ENCODE data around the gene ANKRD16. TPM values are rescaled to one million over a fixed set of nuclear protein-coding genes. Genes with fewer than 3 reads are reported as not detected.
"Not testable (repeated sequence)": the region's sequence is repeated elsewhere in the genome, so short reads cannot be mapped to it uniquely, and the experiment has no call there.

ANKRD16 gene
- total RNA-seq, 4 donors from 2014 or later = 8.5 to 21.7 (median 17.8) TPM

- Histone ChIP-seq H3K27me3 (no peaks in the 10 kb centered on the region), H3K9me3 (no peaks in the 10 kb centered on the region), H3K27ac (no peak overlapping the region), H3K36me3 (no peaks in the 10 kb centered on the region), H3K4me3 (no peak overlapping the region), H3K4me1 (no peaks in the 10 kb centered on the region)
- in situ Hi-C loops (cut with MboI; ENCODE audit: low pct_ligation_motif_present in 1 of 4, low pct_unique_long_range_greater_than_20kb in 1 of 4, low sequenced_read_pairs in 3 of 4) = loop anchor here in 2 of 4 donors (25.0 kb wide), 1 partner anchor 419 kb away; no protein-coding TSS in a partner anchor
- TF ChIP-seq POLR2A (IDR thresholded peaks at IDR 0.05) (no peak), CTCF (IDR thresholded peaks at IDR 0.05) (no peak), POLR2AphosphoS5 (IDR thresholded peaks at IDR 0.05) (no peak), EP300 (IDR thresholded peaks at IDR 0.05; ENCODE audit: low read depth) (no peak)
- WGBS, 2 donors (ENCODE audit: low coverage in 1 of 2) = 82 to 90% methylated on average over 6 to 18 of the region's 18 CpGs
- no peak for DNase-seq
- intact Hi-C loops (cut with DNase I; ENCODE audit: low total_unique reads) = no loop called here
Observed at GRCh38 chr10:5855979-5856700, 33.6 kb downstream of the ANKRD16 start.

- in situ Hi-C loops (cut with MboI; ENCODE audit: low pct_ligation_motif_present in 1 of 4, low pct_unique_long_range_greater_than_20kb in 1 of 4, low sequenced_read_pairs in 3 of 4) = loop anchor here in 2 of 4 donors (25.0 kb wide), 1 partner anchor 417 kb away; no protein-coding TSS in a partner anchor
- 75% methylated on average over 5 of the region's 5 CpGs; no CpG with 5 or more reads in 1 of the 2 donors for WGBS, 2 donors (ENCODE audit: low coverage in 1 of 2)
- Histone ChIP-seq H3K4me1 (no peaks in the 10 kb centered on the region), H3K9me3 (no peaks in the 10 kb centered on the region), H3K36me3 (no peaks in the 10 kb centered on the region), H3K27me3 (no peaks in the 10 kb centered on the region), H3K27ac (no peak overlapping the region), H3K4me3 (no peak overlapping the region)
- intact Hi-C loops (cut with DNase I; ENCODE audit: low total_unique reads) = no loop called here
- TF ChIP-seq POLR2AphosphoS5 (IDR thresholded peaks at IDR 0.05) = no peak
- no peak for TF ChIP-seq POLR2A (IDR thresholded peaks at IDR 0.05)
- TF ChIP-seq EP300 (IDR thresholded peaks at IDR 0.05; ENCODE audit: low read depth) = no peak
- TF ChIP-seq CTCF (IDR thresholded peaks at IDR 0.05) = no peak
- DNase-seq = no peak
Observed at GRCh38 chr10:5854131-5854475, 35.6 kb downstream of the ANKRD16 start.

- intact Hi-C loops (cut with DNase I; ENCODE audit: low total_unique reads); in situ Hi-C loops (cut with MboI; ENCODE audit: low pct_ligation_motif_present in 1 of 4, low pct_unique_long_range_greater_than_20kb in 1 of 4, low sequenced_read_pairs in 3 of 4); H3K36me3 ChIP-seq; H3K4me1 ChIP-seq; H3K4me3 ChIP-seq; H3K27me3 ChIP-seq; DNase-seq; H3K9me3 ChIP-seq: not testable (repeated sequence)
- peak overlapping the region in 1 of 4 donors; percentile 21 for H3K27ac ChIP-seq
- 92 to 96% methylated on average over 2 to 4 of the region's 4 CpGs for whole genome bisulfite sequencing, 2 donors (ENCODE audit: low coverage in 1 of 2)
Observed at GRCh38 chr10:5846667-5847066, 43.0 kb downstream of the ANKRD16 start.

- WGBS, 2 donors (ENCODE audit: low coverage in 1 of 2) = 41 to 53% methylated on average over 10 to 13 of the region's 13 CpGs
- peaks cover 0 to 6% (median 0%) of the 10 kb centered on the region in 4 donors for H3K4me1 ChIP-seq
- no peak overlapping the region for H3K4me3 ChIP-seq
- H3K27ac ChIP-seq = peak overlapping the region in 1 of 4 donors; percentile 12
- H3K9me3 ChIP-seq = no peaks in the 10 kb centered on the region
- no peak for DNase-seq
- no peaks in the 10 kb centered on the region for H3K27me3 ChIP-seq
- in situ Hi-C loops (cut with MboI; ENCODE audit: low pct_ligation_motif_present in 1 of 4, low pct_unique_long_range_greater_than_20kb in 1 of 4, low sequenced_read_pairs in 3 of 4) (no loop called here), intact Hi-C loops (cut with DNase I; ENCODE audit: low total_unique reads) (no loop called here)
- H3K36me3 ChIP-seq = no peaks in the 10 kb centered on the region
- TF ChIP-seq POLR2A (IDR thresholded peaks at IDR 0.05) = no peak
- TF ChIP-seq CTCF (IDR thresholded peaks at IDR 0.05) = no peak
- TF ChIP-seq POLR2AphosphoS5 (IDR thresholded peaks at IDR 0.05) = no peak
- TF ChIP-seq EP300 (IDR thresholded peaks at IDR 0.05; ENCODE audit: low read depth) = no peak
Observed at GRCh38 chr10:5844345-5845055, 45.2 kb downstream of the ANKRD16 start.
